ENCODE measurements around the gene VAV2. TPM values are rescaled to one million over a fixed set of nuclear protein-coding genes. Genes with fewer than 3 reads are reported as not detected.
"Not testable (repeated sequence)": the region's sequence is repeated elsewhere in the genome, so short reads cannot be mapped to it uniquely, and the experiment has no call there.

VAV2 gene
- polyA plus RNA-seq, 4 donors, result 26.7 to 45.7 (median 36.2) TPM

DNA sequence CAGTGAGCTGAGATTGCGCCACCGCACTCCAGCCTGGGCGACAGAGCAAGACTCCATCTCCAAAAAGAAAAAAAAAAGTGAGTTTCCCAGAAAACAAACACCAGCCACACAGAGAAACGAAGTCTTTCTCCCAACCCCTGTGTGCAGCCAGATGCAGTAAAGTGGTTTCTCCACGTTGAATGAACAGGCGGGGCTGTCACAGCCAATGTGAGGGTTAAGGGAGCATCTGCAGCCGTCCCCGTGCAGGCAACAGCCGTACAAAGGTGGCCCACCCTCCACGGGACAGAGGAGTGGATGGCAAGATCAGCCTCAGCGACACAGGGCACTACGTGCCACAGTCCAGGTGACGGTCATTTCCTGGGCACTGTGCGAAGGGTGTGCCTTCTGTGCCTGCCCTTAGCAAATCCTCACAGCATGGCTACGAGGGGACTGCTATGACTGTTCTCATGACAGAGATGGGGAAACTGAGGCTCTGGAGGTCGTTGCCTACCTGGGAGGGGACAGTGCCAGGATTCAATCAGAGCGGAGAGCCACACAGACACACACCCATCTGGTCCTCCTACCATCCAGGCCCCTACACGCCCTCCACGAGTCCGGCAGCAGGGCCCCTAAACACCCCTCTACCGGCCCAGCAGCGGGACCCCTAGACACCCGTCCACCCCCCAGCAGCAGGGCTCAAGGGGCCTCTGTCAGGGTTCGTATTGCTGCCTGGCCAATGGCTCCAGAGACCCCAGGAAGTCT, 2.3 kb downstream of the VAV2 start:
- peaks cover 0 to 24% (median 0%) of the 10 kb centered on the region in 3 donors for H3K36me3 ChIP-seq (ENCODE audit: control insufficient read depth in 3 of 3, insufficient read depth in 2 of 3, low read depth in 1 of 3, low read length in 3 of 3)
- WGBS, 3 donors, result 60 to 70% (median 62%) methylated on average over 24 of the region's 24 CpGs
- peaks cover 0 to 30% (median 0%) of the 10 kb centered on the region in 3 donors for H3K4me1 ChIP-seq (ENCODE audit: control insufficient read depth in 3 of 3, insufficient read depth in 2 of 3, low read depth in 1 of 3, low read length in 2 of 3)
- H3K27ac ChIP-seq (ENCODE audit: low read depth in 1 of 3, low read length in 2 of 3), result peak overlapping the region in 2 of 3 donors; percentile 97 to 99
- FAIRE-seq, result no peak
- H3K27me3 ChIP-seq (ENCODE audit: control insufficient read depth in 3 of 3, insufficient read depth in 3 of 3, low read length in 3 of 3), result no peaks in the 10 kb centered on the region
- H3K9me3 ChIP-seq (ENCODE audit: control insufficient read depth in 2 of 2, insufficient read depth in 1 of 2, low read depth in 1 of 2, low read length in 1 of 2), result no peaks in the 10 kb centered on the region
- DNase-seq, result peak; percentile 31 to 51
- H3K4me3 ChIP-seq (ENCODE audit: low read depth in 1 of 3, low read length in 3 of 3), result peak overlapping the region in 2 of 3 donors; percentile 67 to 78

DNA sequence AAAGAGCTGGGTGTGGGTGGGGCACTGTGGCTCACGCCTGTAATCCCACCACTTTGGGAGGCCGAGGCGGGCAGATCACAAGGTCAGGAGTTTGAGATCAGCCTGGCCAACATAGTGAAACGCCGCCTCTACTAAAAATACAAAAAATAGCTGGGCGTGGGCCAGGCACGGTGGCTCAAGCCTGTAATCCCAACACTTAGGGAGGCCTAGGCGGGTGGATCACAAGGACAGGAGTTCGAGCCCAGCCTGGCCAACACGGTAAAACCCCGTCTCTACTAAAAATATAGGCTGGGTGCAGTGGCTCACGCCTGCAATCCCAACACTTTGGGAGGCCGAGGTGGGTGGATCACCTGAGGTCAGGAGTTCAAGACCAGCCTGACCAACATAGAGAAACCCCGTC, 3.4 kb downstream of the VAV2 start:
- not testable (repeated sequence) for DNase-seq; FAIRE-seq; H3K27ac ChIP-seq (ENCODE audit: low read depth in 1 of 3, low read length in 2 of 3); H3K27me3 ChIP-seq (ENCODE audit: control insufficient read depth in 3 of 3, insufficient read depth in 3 of 3, low read length in 3 of 3); H3K4me3 ChIP-seq (ENCODE audit: low read depth in 1 of 3, low read length in 3 of 3); H3K9me3 ChIP-seq (ENCODE audit: control insufficient read depth in 2 of 2, insufficient read depth in 1 of 2, low read depth in 1 of 2, low read length in 1 of 2)
- peaks cover 0 to 26% (median 0%) of the 10 kb centered on the region in 3 donors for H3K4me1 ChIP-seq (ENCODE audit: control insufficient read depth in 3 of 3, insufficient read depth in 2 of 3, low read depth in 1 of 3, low read length in 2 of 3)
- WGBS, 3 donors, result 85 to 91% (median 89%) methylated on average over 14 of the region's 14 CpGs
- H3K36me3 ChIP-seq (ENCODE audit: control insufficient read depth in 3 of 3, insufficient read depth in 2 of 3, low read depth in 1 of 3, low read length in 3 of 3), result peaks cover 0 to 24% (median 0%) of the 10 kb centered on the region in 3 donors

DNA sequence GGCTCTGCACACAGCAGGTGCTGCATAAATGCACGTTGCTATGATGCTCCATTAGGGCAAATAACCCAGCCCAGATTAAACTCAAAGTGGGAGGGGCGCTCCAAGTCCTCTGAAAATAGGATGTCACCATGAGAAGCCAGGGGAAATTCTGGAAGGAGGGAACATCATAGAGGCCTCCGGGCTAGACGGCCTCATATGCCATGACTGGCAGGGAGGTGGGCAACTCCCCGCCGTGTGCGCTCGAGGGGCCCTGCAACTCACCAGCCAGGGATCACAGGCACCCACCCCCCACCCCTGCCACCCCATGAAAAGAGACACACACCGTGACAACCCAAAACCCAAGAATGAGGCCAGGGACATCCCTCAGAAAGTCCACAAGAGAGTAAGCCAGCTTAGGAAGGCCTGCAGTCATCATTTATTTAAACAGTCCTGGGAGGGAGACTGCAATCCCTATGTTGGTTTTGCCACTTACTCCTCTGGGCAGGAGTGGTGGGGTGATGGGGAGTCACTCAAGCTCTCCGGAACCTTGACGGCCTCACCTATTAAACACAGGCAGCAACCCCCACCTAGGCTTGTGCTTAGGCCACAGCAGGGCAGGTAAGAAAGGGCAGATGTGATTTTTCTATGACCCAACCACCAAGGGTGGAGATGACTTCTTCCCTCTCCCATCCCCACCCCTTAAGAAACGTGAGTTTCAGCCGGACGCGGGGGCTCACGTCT, 4.0 kb downstream of the VAV2 start:
- no peak for FAIRE-seq
- no peak overlapping the region for H3K4me3 ChIP-seq (ENCODE audit: low read depth in 1 of 3, low read length in 3 of 3)
- peaks cover 0 to 24% (median 0%) of the 10 kb centered on the region in 3 donors for H3K36me3 ChIP-seq (ENCODE audit: control insufficient read depth in 3 of 3, insufficient read depth in 2 of 3, low read depth in 1 of 3, low read length in 3 of 3)
- no peaks in the 10 kb centered on the region for H3K9me3 ChIP-seq (ENCODE audit: control insufficient read depth in 2 of 2, insufficient read depth in 1 of 2, low read depth in 1 of 2, low read length in 1 of 2)
- DNase-seq, result no peak
- no peak overlapping the region for H3K27ac ChIP-seq (ENCODE audit: low read depth in 1 of 3, low read length in 2 of 3)
- 81 to 86% (median 84%) methylated on average over 16 of the region's 16 CpGs for WGBS, 3 donors
- H3K27me3 ChIP-seq (ENCODE audit: control insufficient read depth in 3 of 3, insufficient read depth in 3 of 3, low read length in 3 of 3), result no peaks in the 10 kb centered on the region
- peaks cover 0 to 23% (median 0%) of the 10 kb centered on the region in 3 donors for H3K4me1 ChIP-seq (ENCODE audit: control insufficient read depth in 3 of 3, insufficient read depth in 2 of 3, low read depth in 1 of 3, low read length in 2 of 3)

DNA sequence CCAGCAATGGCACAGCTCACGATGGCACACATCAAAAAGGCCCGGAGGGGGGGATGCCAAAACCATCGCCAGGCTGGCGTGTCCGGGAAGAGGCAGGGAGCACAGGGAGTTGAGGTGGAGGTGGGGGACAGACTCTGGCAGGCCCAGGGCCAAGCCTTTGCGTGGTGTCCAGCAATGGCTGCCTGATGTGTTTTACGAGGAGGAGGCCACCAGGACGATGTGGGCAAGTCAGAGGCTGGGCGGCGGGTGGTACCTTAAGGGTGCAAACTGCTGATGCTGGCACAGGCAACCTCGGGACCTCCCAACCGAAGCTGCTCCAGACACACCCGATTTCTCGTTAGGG, 4.7 kb downstream of the VAV2 start:
- Histone ChIP-seq H3K27ac (ENCODE audit: low read depth in 1 of 3, low read length in 2 of 3) (no peak overlapping the region), H3K36me3 (ENCODE audit: control insufficient read depth in 3 of 3, insufficient read depth in 2 of 3, low read depth in 1 of 3, low read length in 3 of 3) (peaks cover 0 to 24% (median 0%) of the 10 kb centered on the region in 3 donors), H3K9me3 (ENCODE audit: control insufficient read depth in 2 of 2, insufficient read depth in 1 of 2, low read depth in 1 of 2, low read length in 1 of 2) (no peaks in the 10 kb centered on the region), H3K4me1 (ENCODE audit: control insufficient read depth in 3 of 3, insufficient read depth in 2 of 3, low read depth in 1 of 3, low read length in 2 of 3) (peaks cover 0 to 29% (median 0%) of the 10 kb centered on the region in 3 donors), H3K4me3 (ENCODE audit: low read depth in 1 of 3, low read length in 3 of 3) (no peak overlapping the region), H3K27me3 (ENCODE audit: control insufficient read depth in 3 of 3, insufficient read depth in 3 of 3, low read length in 3 of 3) (no peaks in the 10 kb centered on the region)
- DNase-seq (no peak), FAIRE-seq (no peak)
- WGBS, 3 donors, result 89 to 92% (median 90%) methylated on average over 14 of the region's 14 CpGs

DNA sequence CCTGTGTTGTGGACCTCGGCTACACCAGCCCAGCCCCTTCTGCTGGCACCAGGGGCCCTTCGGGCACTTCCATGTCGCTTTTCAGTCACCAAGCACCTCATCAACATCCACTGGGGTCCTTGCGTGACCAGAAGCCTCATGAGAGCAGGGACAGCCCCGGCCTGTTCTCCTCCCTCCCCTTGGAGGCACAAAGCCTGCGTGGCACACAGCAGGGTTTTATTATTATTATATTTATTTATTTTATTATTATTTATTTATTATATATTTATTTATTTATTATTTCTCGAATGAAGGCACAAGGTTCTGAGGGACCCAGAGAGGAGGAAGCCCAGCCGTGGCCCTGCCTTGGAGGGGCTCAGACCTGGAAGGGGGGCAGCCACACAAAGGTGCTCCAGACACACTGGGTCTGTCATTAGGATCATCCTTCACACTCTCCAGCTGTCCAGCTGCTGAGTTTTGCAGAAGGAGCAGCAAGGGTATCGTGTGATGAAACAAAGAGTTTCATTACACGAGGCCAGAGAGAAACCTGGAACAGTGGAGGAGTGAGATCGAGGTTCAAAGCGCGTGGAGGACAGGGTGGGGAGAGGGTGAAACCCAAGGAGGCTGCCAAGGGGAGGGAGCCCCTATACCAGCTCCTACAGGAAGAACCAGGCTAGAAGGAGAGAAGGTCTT, 5.2 kb downstream of the VAV2 start:
- H3K27me3 ChIP-seq (ENCODE audit: control insufficient read depth in 3 of 3, insufficient read depth in 3 of 3, low read length in 3 of 3), result no peaks in the 10 kb centered on the region
- H3K4me3 ChIP-seq (ENCODE audit: low read depth in 1 of 3, low read length in 3 of 3), result no peak overlapping the region
- no peak overlapping the region for H3K27ac ChIP-seq (ENCODE audit: low read depth in 1 of 3, low read length in 2 of 3)
- WGBS, 3 donors, result 70 to 81% (median 74%) methylated on average over 13 of the region's 13 CpGs
- FAIRE-seq (no peak), DNase-seq (peak; percentile 25 to 28)
- H3K36me3 ChIP-seq (ENCODE audit: control insufficient read depth in 3 of 3, insufficient read depth in 2 of 3, low read depth in 1 of 3, low read length in 3 of 3), result peaks cover 0 to 26% (median 0%) of the 10 kb centered on the region in 3 donors
- peaks cover 0 to 34% (median 0%) of the 10 kb centered on the region in 3 donors for H3K4me1 ChIP-seq (ENCODE audit: control insufficient read depth in 3 of 3, insufficient read depth in 2 of 3, low read depth in 1 of 3, low read length in 2 of 3)
- H3K9me3 ChIP-seq (ENCODE audit: control insufficient read depth in 2 of 2, insufficient read depth in 1 of 2, low read depth in 1 of 2, low read length in 1 of 2), result no peaks in the 10 kb centered on the region

DNA sequence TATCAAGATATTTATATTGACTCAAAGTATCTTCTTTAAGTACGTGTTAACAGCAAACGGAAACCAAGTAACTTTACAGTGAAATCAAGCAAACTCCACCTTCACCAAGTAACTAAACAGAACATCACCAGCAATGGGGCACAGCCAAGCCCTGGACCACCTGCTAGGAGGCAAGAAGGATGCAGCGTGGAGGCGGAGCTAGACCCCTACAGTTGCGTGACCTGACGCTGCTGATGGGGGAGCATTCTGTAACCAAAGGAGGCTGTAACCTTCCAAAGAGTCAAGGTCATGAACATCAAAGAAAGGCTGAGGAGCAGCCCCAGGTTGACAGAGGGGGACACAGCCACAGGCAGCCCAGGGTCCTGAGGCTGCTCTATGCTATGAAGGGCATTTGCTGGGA, 6.1 kb downstream of the VAV2 start:
- DNase-seq, result no peak
- Histone ChIP-seq H3K9me3 (ENCODE audit: control insufficient read depth in 2 of 2, insufficient read depth in 1 of 2, low read depth in 1 of 2, low read length in 1 of 2) (no peaks in the 10 kb centered on the region), H3K4me3 (ENCODE audit: low read depth in 1 of 3, low read length in 3 of 3) (no peak overlapping the region), H3K27me3 (ENCODE audit: control insufficient read depth in 3 of 3, insufficient read depth in 3 of 3, low read length in 3 of 3) (no peaks in the 10 kb centered on the region), H3K36me3 (ENCODE audit: control insufficient read depth in 3 of 3, insufficient read depth in 2 of 3, low read depth in 1 of 3, low read length in 3 of 3) (peaks cover 0 to 35% (median 0%) of the 10 kb centered on the region in 3 donors), H3K4me1 (ENCODE audit: control insufficient read depth in 3 of 3, insufficient read depth in 2 of 3, low read depth in 1 of 3, low read length in 2 of 3) (peaks cover 0 to 43% (median 0%) of the 10 kb centered on the region in 3 donors), H3K27ac (ENCODE audit: low read depth in 1 of 3, low read length in 2 of 3) (no peak overlapping the region)
- 75 to 89% (median 78%) methylated on average over 6 of the region's 6 CpGs for WGBS, 3 donors
- no peak for FAIRE-seq

DNA sequence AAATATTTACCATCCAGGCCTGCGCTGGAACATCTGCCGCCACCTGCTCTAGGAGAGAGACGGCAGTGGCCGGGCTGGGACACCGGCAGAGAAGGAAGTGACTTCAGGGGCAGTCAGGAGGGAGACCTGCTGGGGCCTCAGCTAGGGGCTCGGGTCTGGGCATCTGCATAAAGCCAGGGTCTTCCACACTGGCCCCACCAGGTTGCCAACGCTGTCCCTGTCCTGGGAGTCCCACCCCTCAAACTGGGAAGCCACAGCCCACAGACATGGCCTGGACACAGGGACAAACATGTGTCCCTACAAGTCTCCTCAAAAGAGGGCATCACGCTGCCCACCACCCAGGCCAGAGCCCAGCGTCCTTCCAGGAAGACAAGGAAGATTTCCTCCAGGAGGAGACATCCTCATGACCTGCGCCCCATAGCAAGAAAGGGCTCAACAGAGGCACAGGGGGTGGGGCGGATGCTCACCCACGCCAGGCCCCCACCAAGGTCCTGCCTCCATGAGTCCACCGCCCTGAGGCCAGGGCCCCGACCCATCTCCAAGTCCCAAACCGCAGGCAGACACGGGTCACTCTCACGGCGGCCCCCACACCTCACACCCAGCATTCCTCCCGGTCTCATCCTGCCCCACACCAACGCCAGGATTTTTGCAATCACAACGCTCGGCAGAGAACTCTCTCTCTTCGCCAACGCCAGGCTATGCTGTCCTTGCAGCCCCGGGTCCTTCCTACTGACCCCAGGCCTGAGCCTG, 9.0 kb downstream of the VAV2 start:
- no peaks in the 10 kb centered on the region for H3K9me3 ChIP-seq (ENCODE audit: control insufficient read depth in 2 of 2, insufficient read depth in 1 of 2, low read depth in 1 of 2, low read length in 1 of 2)
- FAIRE-seq, result no peak
- peak in 1 of 2 donors; percentile 31 for DNase-seq
- no peak overlapping the region for H3K27ac ChIP-seq (ENCODE audit: low read depth in 1 of 3, low read length in 2 of 3)
- WGBS, 3 donors, result 77 to 88% (median 80%) methylated on average over 22 to 25 of the region's 25 CpGs
- no peak overlapping the region for H3K4me3 ChIP-seq (ENCODE audit: low read depth in 1 of 3, low read length in 3 of 3)
- peaks cover 0 to 59% (median 0%) of the 10 kb centered on the region in 3 donors for H3K36me3 ChIP-seq (ENCODE audit: control insufficient read depth in 3 of 3, insufficient read depth in 2 of 3, low read depth in 1 of 3, low read length in 3 of 3)
- no peaks in the 10 kb centered on the region for H3K27me3 ChIP-seq (ENCODE audit: control insufficient read depth in 3 of 3, insufficient read depth in 3 of 3, low read length in 3 of 3)
- peaks cover 0 to 59% (median 0%) of the 10 kb centered on the region in 3 donors for H3K4me1 ChIP-seq (ENCODE audit: control insufficient read depth in 3 of 3, insufficient read depth in 2 of 3, low read depth in 1 of 3, low read length in 2 of 3)

Measured in small intestine (tissue), 7 donors.